SK-MEL-5 (cell line): ENCODE measurements around the gene MVK. TPM values are rescaled to one million over a fixed set of nuclear protein-coding genes. Genes with fewer than 3 reads are reported as not detected.

Source experiments
- DNase-seq: peaks from one replicate; pipeline ENCODE4 v3.0.0-alpha.2; 2016; ENCODE audit warnings: low read depth, low spot score
- in situ Hi-C: cut with HindIII; loops from 2 replicates; pipeline ENCODE4 v1.10.0; 2016; ENCODE audit warnings: low sequenced_read_pairs, high pct_unique_total_duplicates, low pct_unique_long_range_greater_than_20kb
- polyA plus RNA-seq, 2 experiments: library from polyadenylated mRNA; depleted of rRNA; stranded (reverse); fragments of >200 nt; gene quantifications; 2 replicates each; pipeline ENCODE4 v1.2.3, GENCODE V29; 2015
- total RNA-seq: library from RNA; depleted of rRNA; stranded (reverse); fragments of >200 nt; shearing (Covaris generic); gene quantifications from 2 replicates; pipeline ENCODE4 v1.2.3, GENCODE V29; 2014; rRNA removed

MVK gene
- total RNA-seq: 22.9 and 27.2 TPM in 2 replicates
- polyA plus RNA-seq (2015; cell fraction: cytosol; rRNA removed): 28.1 TPM in 2 replicates
- polyA plus RNA-seq (2015; cell fraction: nucleus; rRNA removed): 19.5 and 38.6 TPM in 2 replicates

GRCh38 chr12:109573029-109573913, at the start of gene MVK, which contains the start of gene MMAB:
MVK (plus strand) TSS chr12:109573794; CDS start chr12:109574823, 1,029 bp downstream.
MMAB (minus strand) TSS chr12:109573504; CDS start chr12:109573480, 24 bp downstream.
- in situ Hi-C loops: no loop called here
- DNase-seq: peak; percentile 100

GRCh38 chr12:109524466-109525278, 48.9 kb upstream of the MVK start:
- in situ Hi-C loops: loop anchor here (10.0 kb wide), 1 partner anchor 250 kb away; no protein-coding TSS in a partner anchor
- no peak for DNase-seq

- in situ Hi-C loops: loop anchor here (10.0 kb wide), 1 partner anchor 250 kb away; no protein-coding TSS in a partner anchor
- DNase-seq: no peak
Measured at GRCh38 chr12:109525279-109525585, 48.4 kb upstream of the MVK start.

GRCh38 chr12:109527489-109528123, 46.0 kb upstream of the MVK start:
- in situ Hi-C loops: loop anchor here (10.0 kb wide), 1 partner anchor 247 kb away; no protein-coding TSS in a partner anchor
- no peak for DNase-seq

- in situ Hi-C loops: loop anchor here (10.0 kb wide), 1 partner anchor 245 kb away; no protein-coding TSS in a partner anchor
- DNase-seq: no peak
Measured at GRCh38 chr12:109529691-109530640, 43.6 kb upstream of the MVK start.

- in situ Hi-C loops: no loop called here
- no peak for DNase-seq
Measured at GRCh38 chr12:109531411-109531810, 42.2 kb upstream of the MVK start.

- no peak for DNase-seq
- in situ Hi-C loops: no loop called here
Measured at GRCh38 chr12:109532721-109533486, 40.7 kb upstream of the MVK start.

GRCh38 chr12:109533487-109533740, 40.2 kb upstream of the MVK start:
- in situ Hi-C loops: no loop called here
- DNase-seq: no peak

GRCh38 chr12:109534456-109534855, 39.1 kb upstream of the MVK start:
- DNase-seq: no peak
- in situ Hi-C loops: no loop called here

GRCh38 chr12:109535231-109535862, 38.2 kb upstream of the MVK start:
- DNase-seq: no peak
- in situ Hi-C loops: no loop called here

- in situ Hi-C loops: no loop called here
- no peak for DNase-seq
Measured at GRCh38 chr12:109535863-109536250, 37.7 kb upstream of the MVK start.

GRCh38 chr12:109537136-109537535, 36.5 kb upstream of the MVK start:
- in situ Hi-C loops: no loop called here

GRCh38 chr12:109538191-109538863, 35.3 kb upstream of the MVK start:
- DNase-seq: no peak
- in situ Hi-C loops: no loop called here

More at GRCh38 chr12:109537136-109537535, 36.5 kb upstream of the MVK start:
- no peak for DNase-seq

GRCh38 chr12:109539508-109539907, 34.1 kb upstream of the MVK start:
- in situ Hi-C loops: no loop called here
- DNase-seq: no peak
